H1 (cell line): Measurements from ENCODE around the gene GLB1L3. TPM values are rescaled to one million over a fixed set of nuclear protein-coding genes. Genes with fewer than 3 reads are reported as not detected.

Source experiments
- CTCF ChIA-PET: fragments of 300-600 bp; sonication (Branson Sonifier 250); formaldehyde crosslinking; loops from one replicate; lab custom pipeline; 2021; ENCODE audit not compliant: partially characterized antibody; lab: Charles Lee
- POLR2A ChIA-PET: fragments of 300-600 bp; sonication (Branson Sonifier 250); formaldehyde crosslinking; loops from one replicate; lab custom pipeline; 2021; ENCODE audit warnings: inconsistent platforms; ENCODE audit not compliant: partially characterized antibody; lab: Charles Lee
- DNase-seq, 2 experiments: peaks; one replicate each; pipeline versions ENCODE4 v3.0.0 to v3.0.0-alpha.2; 2010 to 2022; ENCODE audit warnings: low spot score in 2 of 2, low read depth in 1 of 2, mixed read lengths in 1 of 2
- FAIRE-seq: peaks from 2 replicates; lab custom pipeline; 2011; peaks lifted over from hg19 to GRCh38; lab: Jason Lieb, UNC
- H2AFZ ChIP-seq: 2 replicates; pipeline ENCODE4 v1.8.1; 2012; ENCODE audit warnings: low read length, inconsistent platforms
- H2AK5ac ChIP-seq: 2 replicates; pipeline ENCODE4 v1.6.1; 2013; ENCODE audit warnings: low read depth, low read length
- H2BK120ac ChIP-seq: replicated peaks from 2 replicates; pipeline ENCODE3; 2013; ENCODE audit warnings: low read depth, low read length, inconsistent platforms
- H2BK12ac ChIP-seq: 2 replicates; pipeline ENCODE4 v1.6.1; 2013; ENCODE audit warnings: low read depth, low read length
- H2BK15ac ChIP-seq: 2 replicates; pipeline ENCODE4 v1.6.1; 2013; ENCODE audit warnings: low read length
- H2BK20ac ChIP-seq: 2 replicates; pipeline ENCODE4 v1.6.1; 2013; ENCODE audit warnings: low read length
- H2BK5ac ChIP-seq: 2 replicates; pipeline ENCODE4 v1.6.1; 2013; ENCODE audit warnings: low read depth, low read length
- H3K14ac ChIP-seq: 2 replicates; pipeline ENCODE4 v1.6.1; 2013; ENCODE audit warnings: inconsistent platforms; ENCODE audit not compliant: insufficient read length
- H3K18ac ChIP-seq: 2 replicates; pipeline ENCODE4 v1.6.1; 2013; ENCODE audit warnings: low read length; ENCODE audit errors: extremely low read depth
- H3K23ac ChIP-seq: 2 replicates; pipeline ENCODE4 v1.6.1; 2013; ENCODE audit warnings: inconsistent platforms; ENCODE audit not compliant: insufficient read length
- H3K23me2 ChIP-seq: 2 replicates; pipeline ENCODE4 v1.6.1; 2013; ENCODE audit warnings: low read depth, low read length
- H3K27ac ChIP-seq: 2 replicates; pipeline ENCODE4 v1.6.1; 2011; ENCODE audit warnings: low read depth, low read length, inconsistent platforms
- H3K27me3 ChIP-seq, 4 experiments: replicated peaks in 1 of 4; 1 replicate in 1 of 4; 2 replicates in 3 of 4; pipeline versions ENCODE4 v1.6.1 to v1.8.1; 2011 to 2013; ENCODE audit warnings: low read length in 3 of 4, mild to moderate bottlenecking in 3 of 4, inconsistent platforms in 2 of 4, mixed read lengths in 2 of 4, moderate library complexity in 1 of 4; ENCODE audit not compliant: control insufficient read depth in 3 of 4, insufficient read depth in 3 of 4; ENCODE audit errors: extremely low read depth in 1 of 4
- H3K36me3 ChIP-seq, 4 experiments: 2 replicates each; pipeline versions ENCODE4 v1.6.1 to v1.8.1; 2011 to 2013; ENCODE audit warnings: mild to moderate bottlenecking in 4 of 4, low read length in 3 of 4, moderate library complexity in 2 of 4, control low read depth in 1 of 4, inconsistent platforms in 1 of 4; ENCODE audit not compliant: insufficient read depth in 4 of 4, control insufficient read depth in 2 of 4
- H3K4ac ChIP-seq: replicated peaks from 2 replicates; pipeline ENCODE3; 2013; ENCODE audit warnings: low read length, low read depth, mixed read lengths, inconsistent platforms; ENCODE audit not compliant: insufficient read length
- H3K4me1 ChIP-seq, 4 experiments: replicated peaks in 1 of 4; 1 replicate in 1 of 4; 2 replicates in 3 of 4; pipeline versions ENCODE4 v1.6.1 to v1.8.1; 2011 to 2013; ENCODE audit warnings: low read length in 3 of 4, inconsistent platforms in 2 of 4, mixed read lengths in 1 of 4; ENCODE audit not compliant: insufficient read depth in 4 of 4, control insufficient read depth in 3 of 4
- H3K4me2 ChIP-seq, 2 experiments: 2 replicates each; pipeline versions ENCODE4 v1.6.1 to v1.8.1; 2011 to 2013; ENCODE audit warnings: low read depth in 2 of 2, low read length in 2 of 2, control low read depth in 1 of 2, inconsistent platforms in 1 of 2, mild to moderate bottlenecking in 1 of 2; ENCODE audit not compliant: insufficient read depth in 1 of 2
- H3K4me3 ChIP-seq, 4 experiments: fragments of 200-600, 300-600 bp in 1 of 4; sonication (generic), shearing (Covaris generic), sonication (Bioruptor Twin) in 1 of 4; 2 replicates each; pipeline versions ENCODE4 v1.5.1 to v1.8.1; 2011 to 2016; ENCODE audit warnings: low read length in 4 of 4, low read depth in 3 of 4, control low read depth in 2 of 4, inconsistent platforms in 2 of 4, mild to moderate bottlenecking in 2 of 4, mixed read lengths in 1 of 4, moderate library complexity in 1 of 4; ENCODE audit not compliant: insufficient read depth in 2 of 4; ENCODE audit errors: extremely low read depth in 1 of 4
- H3K56ac ChIP-seq: replicated peaks from 2 replicates; pipeline ENCODE3; 2013; ENCODE audit warnings: low read depth, mild to moderate bottlenecking, mixed read lengths, low read length, inconsistent platforms; ENCODE audit not compliant: insufficient read length
- H3K79me1 ChIP-seq: 2 replicates; pipeline ENCODE4 v1.6.1; 2013; ENCODE audit warnings: low read depth, low read length, control low read depth
- H3K79me2 ChIP-seq, 2 experiments: 2 replicates each; pipeline versions ENCODE4 v1.6.1 to v1.8.1; 2012 to 2013; ENCODE audit warnings: low read length in 2 of 2, mild to moderate bottlenecking in 2 of 2, inconsistent platforms in 1 of 2; ENCODE audit not compliant: insufficient read depth in 2 of 2, control insufficient read depth in 1 of 2
- H3K9ac ChIP-seq, 4 experiments: replicated peaks in 1 of 4; 1 replicate in 1 of 4; 2 replicates in 3 of 4; pipeline versions ENCODE4 v1.6.1 to v1.8.1; 2011 to 2013; ENCODE audit warnings: low read depth in 3 of 4, low read length in 3 of 4, control low read depth in 2 of 4, mild to moderate bottlenecking in 2 of 4, moderate library complexity in 2 of 4, inconsistent platforms in 1 of 4; ENCODE audit errors: extremely low read depth in 1 of 4
- H3K9me3 ChIP-seq, 2 experiments: 2 replicates each; pipeline versions ENCODE4 v1.6.1 to v1.8.1; 2012 to 2013; ENCODE audit warnings: mild to moderate bottlenecking in 2 of 2, moderate library complexity in 2 of 2, control low read depth in 1 of 2, inconsistent platforms in 1 of 2, low read depth in 1 of 2, low read length in 1 of 2, mixed read lengths in 1 of 2; ENCODE audit not compliant: insufficient read depth in 2 of 2
- H4K20me1 ChIP-seq, 2 experiments: replicated peaks in 1 of 2; 2 replicates each; pipeline versions ENCODE3 to v1.8.1; 2011 to 2013; ENCODE audit warnings: inconsistent platforms in 2 of 2, low read length in 2 of 2, mild to moderate bottlenecking in 1 of 2; ENCODE audit not compliant: insufficient read depth in 2 of 2, control insufficient read depth in 1 of 2
- H4K5ac ChIP-seq: 2 replicates; pipeline ENCODE4 v1.6.1; 2013; ENCODE audit warnings: low read length, low read depth, mixed read lengths, inconsistent platforms; ENCODE audit not compliant: insufficient read length
- H4K8ac ChIP-seq: 2 replicates; pipeline ENCODE4 v1.8.0; 2013; ENCODE audit warnings: mild to moderate bottlenecking, moderate library complexity, low read length, inconsistent platforms; ENCODE audit not compliant: insufficient read depth; ENCODE audit errors: extremely low read depth
- H4K91ac ChIP-seq: replicated peaks from 2 replicates; pipeline ENCODE3; 2013; ENCODE audit warnings: low read length, mixed read lengths, inconsistent platforms; ENCODE audit not compliant: insufficient read length
- ATF2 ChIP-seq: IDR thresholded peaks from 2 replicates; pipeline ENCODE4 v1.6.1; 2012; ENCODE audit warnings: low read length, inconsistent platforms
- CEBPB ChIP-seq: IDR thresholded peaks from 2 replicates; pipeline ENCODE4 v1.6.1; 2012; ENCODE audit warnings: low read depth, low read length
- EGR1 ChIP-seq: IDR thresholded peaks from 2 replicates; pipeline ENCODE4 v1.6.1; 2011; ENCODE audit warnings: low read depth, low read length, borderline replicate concordance
- HDAC2 ChIP-seq, 2 experiments: fragments of 300-600 bp in 1 of 2; sonication (generic) in 1 of 2; IDR thresholded peaks; 2 replicates each; pipeline ENCODE4 v1.6.1; 2011 to 2012; ENCODE audit warnings: low read depth in 2 of 2, low read length in 2 of 2, mild to moderate bottlenecking in 2 of 2, moderate library complexity in 2 of 2, borderline replicate concordance in 1 of 2, inconsistent platforms in 1 of 2
- PHF8 ChIP-seq: fragments of 200-600 bp; sonication (generic); conservative IDR thresholded peaks from 2 replicates; pipeline ENCODE4 v1.7.1; 2012; ENCODE audit warnings: low read depth, mild to moderate bottlenecking, inconsistent platforms, low read length, moderate library complexity
- WGBS, 2 experiments: shearing (Covaris generic) in 1 of 2; methylation state at CpG; one replicate each; pipeline versions ENCODE4 v1.1.6 to v1.1.7; 2013 to 2015; ENCODE audit warnings: low lambda C conversion rate in 2 of 2, mixed read lengths in 2 of 2, inconsistent platforms in 1 of 2, low coverage in 1 of 2, missing lambda C conversion rate in 1 of 2; ENCODE audit not compliant: insufficient replicate concordance in 2 of 2, insufficient coverage in 1 of 2, insufficient read length in 1 of 2; ENCODE audit errors: extremely low coverage in 1 of 2, missing lambda C conversion rate in 1 of 2; 5-methylcytosine and 5-hydroxymethylcytosine counted together
- polyA plus RNA-seq, 7 experiments: library from polyadenylated mRNA; depleted of rRNA in 3 of 7; stranded (reverse) in 5 of 7; unstranded in 2 of 7; fragments of >200 nt in 5 of 7; fragments of 200-250 nt in 2 of 7; gene quantifications; 1 replicate in 5 of 7; 2 replicates in 1 of 7; 4 replicates in 1 of 7; pipeline versions ENCODE4 v1.2.1 to v1.2.3, GENCODE V29; 2011 to 2013; ENCODE audit warnings: missing spikeins in 2 of 7, mixed read lengths in 2 of 7
- total RNA-seq: library from RNA; stranded (reverse); fragmentation: NEBNext Ultra II Directional; extraction: Animal tissue kit (Norgen Biotek cat#: 25700); gene quantifications from 2 replicates; pipeline ENCODE4 v1.2.1, GENCODE V29; 2021

GLB1L3 gene
- total and polyA plus RNA-seq, 2 of the 8 experiments (the other 6 are each of a cell fraction or from before 2014, with no cell fraction given) = 14.9 to 33.2 TPM

- Histone ChIP-seq H2BK20ac (no peak overlapping the region), H3K14ac (no peak overlapping the region), H2BK120ac (no peak overlapping the region), H4K5ac (no peak overlapping the region), H3K4me3 (no peak overlapping the region), H4K8ac (no peak overlapping the region), H3K56ac (no peak overlapping the region), H3K9me3 (no peaks in the 10 kb centered on the region), H4K20me1 (no peaks in the 10 kb centered on the region), H2BK12ac (no peak overlapping the region), H3K4me2 (no peak overlapping the region), H3K36me3 (no peaks in the 10 kb centered on the region), H3K27ac (no peak overlapping the region), H2AFZ (no peak overlapping the region), H3K23me2 (peaks cover 8% of the 10 kb centered on the region; the same call in 1 of the 2 replicates), H3K79me1 (no peaks in the 10 kb centered on the region), H3K18ac (no peak overlapping the region), H3K23ac (no peak overlapping the region)
- WGBS, 2 experiments = 93% methylated on average over 10 of the region's 10 CpGs; no CpG with 5 or more reads in 1 of the 2 experiments
- DNase-seq (no peak), FAIRE-seq (no peak)
- ChIA-PET POLR2A (interaction anchor here (1.0 kb wide), 1 partner anchor 43 kb away, joined by 3 read pairs; no protein-coding TSS in a partner anchor), CTCF (interaction anchor here (1.4 to 2.0 kb wide), 2 partner anchors 65 to 73 kb away, joined by 4 to 9 read pairs; no protein-coding TSS in a partner anchor)
- no peak for TF ChIP-seq HDAC2 (IDR thresholded peaks at IDR 0.05; ENCODE audit: borderline replicate concordance in 1 of 2, low read depth in 2 of 2, low read length in 2 of 2)
- no peak for TF ChIP-seq CEBPB
- no peak for TF ChIP-seq EGR1
- no peak for TF ChIP-seq ATF2
- TF ChIP-seq PHF8 = no peak
- TF ChIP-seq, all 59 proteins: peak for 0
- Histone ChIP-seq H3K4me1 (peaks cover 0 to 5% (median 4%) of the 10 kb centered on the region in 4 experiments; a peak in 4 of 7 replicates), H2BK15ac (no peak overlapping the region), H2BK5ac (no peak overlapping the region), H3K27me3 (peaks cover 0 to 36% (median 24%) of the 10 kb centered on the region in 4 experiments; a peak in 5 of 7 replicates), H2AK5ac (no peak overlapping the region), H3K4ac (no peak overlapping the region), H4K91ac (no peak overlapping the region), H3K9ac (no peak overlapping the region), H3K79me2 (no peaks in the 10 kb centered on the region)
These were observed 58.8 kb downstream of the GLB1L3 start for GRCh38 chr11:134334796-134335571.
